Muscle layer of colon (tissue), 2 donors: ENCODE measurements around the gene A2ML1.

Source experiments
- H3K27ac ChIP-seq: one replicate; pipeline ENCODE4 v1.7.0; 2013; ENCODE audit warnings: low read depth, mild to moderate bottlenecking, low read length, moderate library complexity
- H3K27me3 ChIP-seq, 2 donors: one replicate each; pipeline ENCODE4 v1.7.0; 2013; ENCODE audit warnings: low read length in 2 of 2, mild to moderate bottlenecking in 2 of 2; ENCODE audit not compliant: insufficient read depth in 2 of 2, control insufficient read depth in 1 of 2
- H3K36me3 ChIP-seq: one replicate; pipeline ENCODE4 v1.7.0; 2013; ENCODE audit warnings: mild to moderate bottlenecking, low read length; ENCODE audit not compliant: insufficient read depth
- H3K4me1 ChIP-seq: one replicate; pipeline ENCODE4 v1.7.0; 2013; ENCODE audit warnings: mild to moderate bottlenecking, low read length; ENCODE audit not compliant: insufficient read depth
- H3K4me3 ChIP-seq, 2 donors: one replicate each; pipeline ENCODE4 v1.7.0; 2013; ENCODE audit warnings: low read length in 2 of 2, low read depth in 1 of 2, mild to moderate bottlenecking in 1 of 2, moderate library complexity in 1 of 2
- H3K9ac ChIP-seq: one replicate; pipeline ENCODE4 v1.7.0; 2013; ENCODE audit warnings: low read length
- H3K9me3 ChIP-seq: one replicate; pipeline ENCODE4 v1.7.0; 2013; ENCODE audit warnings: mild to moderate bottlenecking, low read length
- donor health status: abdominal sarcoma.
- donor health status: Adenocarcinoma of cecum.

A2ML1 gene

GRCh38 chr12:8860165-8860961, 37.9 kb downstream of the A2ML1 start:
- Histone ChIP-seq H3K9ac (no peak overlapping the region), H3K27me3 (no peaks in the 10 kb centered on the region), H3K4me1 (no peaks in the 10 kb centered on the region), H3K9me3 (no peaks in the 10 kb centered on the region), H3K27ac (no peak overlapping the region), H3K4me3 (no peak overlapping the region), H3K36me3 (no peaks in the 10 kb centered on the region)

- Histone ChIP-seq H3K4me3 (no peak overlapping the region), H3K27ac (no peak overlapping the region), H3K36me3 (no peaks in the 10 kb centered on the region), H3K9ac (no peak overlapping the region), H3K9me3 (no peaks in the 10 kb centered on the region), H3K4me1 (no peaks in the 10 kb centered on the region), H3K27me3 (no peaks in the 10 kb centered on the region)
Observed at GRCh38 chr12:8866429-8866828, 44.0 kb downstream of the A2ML1 start.

GRCh38 chr12:8867009-8867408, 44.6 kb downstream of the A2ML1 start:
- no peak overlapping the region for H3K9ac ChIP-seq
- no peak overlapping the region for H3K27ac ChIP-seq
- no peaks in the 10 kb centered on the region for H3K9me3 ChIP-seq
- H3K4me1 ChIP-seq: no peaks in the 10 kb centered on the region
- no peaks in the 10 kb centered on the region for H3K27me3 ChIP-seq
- H3K36me3 ChIP-seq: no peaks in the 10 kb centered on the region
- no peak overlapping the region for H3K4me3 ChIP-seq

- no peaks in the 10 kb centered on the region for H3K4me1 ChIP-seq
- H3K27ac ChIP-seq: no peak overlapping the region
- H3K9ac ChIP-seq: no peak overlapping the region
- no peak overlapping the region for H3K4me3 ChIP-seq
- H3K9me3 ChIP-seq: no peaks in the 10 kb centered on the region
- no peaks in the 10 kb centered on the region for H3K27me3 ChIP-seq
- no peaks in the 10 kb centered on the region for H3K36me3 ChIP-seq
Observed at GRCh38 chr12:8867786-8868185, 45.4 kb downstream of the A2ML1 start.

GRCh38 chr12:8870586-8870985, 48.2 kb downstream of the A2ML1 start:
- H3K27me3 ChIP-seq: no peaks in the 10 kb centered on the region
- no peaks in the 10 kb centered on the region for H3K9me3 ChIP-seq
- no peaks in the 10 kb centered on the region for H3K4me1 ChIP-seq
- H3K4me3 ChIP-seq: no peak overlapping the region
- H3K36me3 ChIP-seq: no peaks in the 10 kb centered on the region
- no peak overlapping the region for H3K27ac ChIP-seq
- no peak overlapping the region for H3K9ac ChIP-seq

- Histone ChIP-seq H3K4me1 (no peaks in the 10 kb centered on the region), H3K36me3 (no peaks in the 10 kb centered on the region), H3K27me3 (no peaks in the 10 kb centered on the region), H3K9ac (no peak overlapping the region), H3K4me3 (no peak overlapping the region), H3K9me3 (no peaks in the 10 kb centered on the region), H3K27ac (no peak overlapping the region)
Observed at GRCh38 chr12:8871068-8871467, 48.6 kb downstream of the A2ML1 start.

- Histone ChIP-seq H3K9ac (no peak overlapping the region), H3K4me1 (no peaks in the 10 kb centered on the region), H3K27me3 (no peaks in the 10 kb centered on the region), H3K27ac (no peak overlapping the region), H3K9me3 (no peaks in the 10 kb centered on the region), H3K36me3 (no peaks in the 10 kb centered on the region), H3K4me3 (no peak overlapping the region)
Observed at GRCh38 chr12:8876887-8877286, 54.5 kb downstream of the A2ML1 start.

- H3K4me3 ChIP-seq: no peak overlapping the region
- no peaks in the 10 kb centered on the region for H3K36me3 ChIP-seq
- H3K9ac ChIP-seq: no peak overlapping the region
- H3K27ac ChIP-seq: no peak overlapping the region
- no peaks in the 10 kb centered on the region for H3K9me3 ChIP-seq
- H3K4me1 ChIP-seq: no peaks in the 10 kb centered on the region
- H3K27me3 ChIP-seq: no peaks in the 10 kb centered on the region
Observed at GRCh38 chr12:8886502-8887284, 64.3 kb downstream of the A2ML1 start.

GRCh38 chr12:8887285-8887715, 64.9 kb downstream of the A2ML1 start:
- Histone ChIP-seq H3K27me3 (no peaks in the 10 kb centered on the region), H3K4me3 (no peak overlapping the region), H3K9ac (no peak overlapping the region), H3K4me1 (no peaks in the 10 kb centered on the region), H3K9me3 (no peaks in the 10 kb centered on the region), H3K36me3 (no peaks in the 10 kb centered on the region), H3K27ac (no peak overlapping the region)

- no peak overlapping the region for H3K27ac ChIP-seq
- no peaks in the 10 kb centered on the region for H3K4me1 ChIP-seq
- no peaks in the 10 kb centered on the region for H3K27me3 ChIP-seq
- H3K36me3 ChIP-seq: no peaks in the 10 kb centered on the region
- H3K9me3 ChIP-seq: no peaks in the 10 kb centered on the region
- no peak overlapping the region for H3K9ac ChIP-seq
- peak overlapping the region; percentile 29 to 54 for H3K4me3 ChIP-seq
Observed at GRCh38 chr12:8890313-8891085, 68.1 kb downstream of the A2ML1 start.

- Histone ChIP-seq H3K9me3 (no peaks in the 10 kb centered on the region), H3K9ac (no peak overlapping the region), H3K27ac (no peak overlapping the region), H3K27me3 (no peaks in the 10 kb centered on the region), H3K36me3 (no peaks in the 10 kb centered on the region), H3K4me1 (no peaks in the 10 kb centered on the region), H3K4me3 (no peak overlapping the region)
Observed at GRCh38 chr12:8891976-8892375, 69.6 kb downstream of the A2ML1 start.
